Measurements from ENCODE around the gene SRL. TPM values are rescaled to one million over a fixed set of nuclear protein-coding genes. Genes with fewer than 3 reads are reported as not detected.

The SRL gene
- total RNA-seq, 1 donor from 2014 or later = 0.37 TPM

- Mint-ChIP-seq H3K4me1 (ENCODE audit: low read depth, unreplicated experiment) (no peaks in the 10 kb centered on the region), H3K36me3 (ENCODE audit: unreplicated experiment) (no peaks in the 10 kb centered on the region), H3K9me3 (ENCODE audit: unreplicated experiment) (peaks cover 7% of the 10 kb centered on the region), H3K4me3 (ENCODE audit: unreplicated experiment) (no peak overlapping the region), H3K27me3 (ENCODE audit: unreplicated experiment) (peaks cover 3% of the 10 kb centered on the region), H3K27ac (ENCODE audit: unreplicated experiment) (no peak overlapping the region)
- TF ChIP-seq, protein P1, sequence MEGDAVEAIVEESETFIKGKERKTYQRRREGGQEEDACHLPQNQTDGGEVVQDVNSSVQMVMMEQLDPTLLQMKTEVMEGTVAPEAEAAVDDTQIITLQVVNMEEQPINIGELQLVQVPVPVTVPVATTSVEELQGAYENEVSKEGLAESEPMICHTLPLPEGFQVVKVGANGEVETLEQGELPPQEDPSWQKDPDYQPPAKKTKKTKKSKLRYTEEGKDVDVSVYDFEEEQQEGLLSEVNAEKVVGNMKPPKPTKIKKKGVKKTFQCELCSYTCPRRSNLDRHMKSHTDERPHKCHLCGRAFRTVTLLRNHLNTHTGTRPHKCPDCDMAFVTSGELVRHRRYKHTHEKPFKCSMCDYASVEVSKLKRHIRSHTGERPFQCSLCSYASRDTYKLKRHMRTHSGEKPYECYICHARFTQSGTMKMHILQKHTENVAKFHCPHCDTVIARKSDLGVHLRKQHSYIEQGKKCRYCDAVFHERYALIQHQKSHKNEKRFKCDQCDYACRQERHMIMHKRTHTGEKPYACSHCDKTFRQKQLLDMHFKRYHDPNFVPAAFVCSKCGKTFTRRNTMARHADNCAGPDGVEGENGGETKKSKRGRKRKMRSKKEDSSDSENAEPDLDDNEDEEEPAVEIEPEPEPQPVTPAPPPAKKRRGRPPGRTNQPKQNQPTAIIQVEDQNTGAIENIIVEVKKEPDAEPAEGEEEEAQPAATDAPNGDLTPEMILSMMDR (IDR thresholded peaks at IDR 0.05; ENCODE audit: partially characterized antibody, unreplicated experiment) = no peak
- no peak for DNase-seq
These were observed 34.1 kb downstream of the SRL start for GRCh38 chr16:4207683-4208340.

DNA sequence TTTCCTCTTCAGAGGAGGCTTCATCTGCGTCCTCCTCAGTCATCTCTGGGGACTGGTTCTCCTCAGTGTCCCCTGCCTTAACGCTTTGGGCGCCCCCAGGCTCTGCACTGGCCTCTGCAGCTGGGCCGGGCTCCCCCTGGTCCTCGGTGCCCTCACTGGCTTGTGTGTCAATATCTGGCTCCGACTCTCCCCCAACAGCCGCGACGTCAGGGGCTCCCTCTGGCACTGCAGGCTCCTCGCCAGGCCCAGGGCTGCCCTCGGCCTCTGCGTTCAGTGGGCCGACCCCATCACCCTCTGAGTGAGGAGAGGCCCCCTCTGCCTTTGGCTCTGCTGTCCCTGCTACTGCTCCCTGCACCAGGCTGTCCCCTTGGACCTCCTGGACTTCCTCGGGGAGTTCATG lies 34.7 kb downstream of the SRL start:
- no peak for DNase-seq
- peaks cover 5% of the 10 kb centered on the region for H3K9me3 Mint-ChIP-seq (ENCODE audit: unreplicated experiment)
- H3K36me3 Mint-ChIP-seq (ENCODE audit: unreplicated experiment) = no peaks in the 10 kb centered on the region
- peaks cover 2% of the 10 kb centered on the region for H3K27me3 Mint-ChIP-seq (ENCODE audit: unreplicated experiment)
- TF ChIP-seq, protein P1 (IDR thresholded peaks at IDR 0.05; ENCODE audit: partially characterized antibody, unreplicated experiment) = no peak
- no peak overlapping the region for H3K4me3 Mint-ChIP-seq (ENCODE audit: unreplicated experiment)
- H3K4me1 Mint-ChIP-seq (ENCODE audit: low read depth, unreplicated experiment) = no peaks in the 10 kb centered on the region
- H3K27ac Mint-ChIP-seq (ENCODE audit: unreplicated experiment) = no peak overlapping the region

GRCh38 chr16:4206680-4207079 lies 35.2 kb downstream of the SRL start:
- Mint-ChIP-seq H3K4me3 (ENCODE audit: unreplicated experiment) (no peak overlapping the region), H3K4me1 (ENCODE audit: low read depth, unreplicated experiment) (no peaks in the 10 kb centered on the region), H3K36me3 (ENCODE audit: unreplicated experiment) (no peaks in the 10 kb centered on the region), H3K27ac (ENCODE audit: unreplicated experiment) (no peak overlapping the region), H3K27me3 (ENCODE audit: unreplicated experiment) (peaks cover 2% of the 10 kb centered on the region), H3K9me3 (ENCODE audit: unreplicated experiment) (peaks cover 5% of the 10 kb centered on the region)
- TF ChIP-seq, protein P1 (IDR thresholded peaks at IDR 0.05; ENCODE audit: partially characterized antibody, unreplicated experiment) = no peak
- DNase-seq = no peak

DNA sequence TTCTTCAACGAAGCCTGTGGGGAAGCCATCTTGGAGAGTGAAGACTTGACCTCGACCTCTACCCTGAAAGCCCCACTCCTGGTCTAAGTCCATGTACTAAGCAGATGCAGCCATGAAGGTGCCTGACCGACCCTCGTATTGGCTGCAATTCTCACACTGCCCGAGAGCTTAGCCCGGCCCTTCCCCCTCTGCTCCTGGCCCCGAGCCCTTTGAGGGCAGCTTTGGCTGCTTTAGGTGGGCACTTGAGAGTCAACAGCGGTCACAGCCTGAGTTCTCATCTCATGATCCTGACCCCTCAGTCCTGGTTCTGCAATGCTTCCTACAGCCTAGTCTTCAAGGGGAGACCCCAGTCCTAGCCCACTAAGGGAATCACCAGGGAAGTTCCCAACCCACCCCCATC lies 35.9 kb downstream of the SRL start:
- H3K9me3 Mint-ChIP-seq (ENCODE audit: unreplicated experiment) = peaks cover 5% of the 10 kb centered on the region
- TF ChIP-seq, protein P1 (IDR thresholded peaks at IDR 0.05; ENCODE audit: partially characterized antibody, unreplicated experiment) = no peak
- DNase-seq = no peak
- no peak overlapping the region for H3K4me3 Mint-ChIP-seq (ENCODE audit: unreplicated experiment)
- no peaks in the 10 kb centered on the region for H3K36me3 Mint-ChIP-seq (ENCODE audit: unreplicated experiment)
- H3K27ac Mint-ChIP-seq (ENCODE audit: unreplicated experiment) = no peak overlapping the region
- H3K4me1 Mint-ChIP-seq (ENCODE audit: low read depth, unreplicated experiment) = no peaks in the 10 kb centered on the region
- H3K27me3 Mint-ChIP-seq (ENCODE audit: unreplicated experiment) = peaks cover 2% of the 10 kb centered on the region

- Mint-ChIP-seq H3K27me3 (ENCODE audit: unreplicated experiment) (peaks cover 2% of the 10 kb centered on the region), H3K4me1 (ENCODE audit: low read depth, unreplicated experiment) (no peaks in the 10 kb centered on the region), H3K36me3 (ENCODE audit: unreplicated experiment) (no peaks in the 10 kb centered on the region), H3K4me3 (ENCODE audit: unreplicated experiment) (no peak overlapping the region), H3K9me3 (ENCODE audit: unreplicated experiment) (peaks cover 5% of the 10 kb centered on the region), H3K27ac (ENCODE audit: unreplicated experiment) (no peak overlapping the region)
- TF ChIP-seq, protein P1 (IDR thresholded peaks at IDR 0.05; ENCODE audit: partially characterized antibody, unreplicated experiment) = no peak
- DNase-seq = no peak
These were observed 37.4 kb downstream of the SRL start for GRCh38 chr16:4204521-4204920.
